IMR-90 (cell line): ENCODE results near the gene TMEM117. TPM values are rescaled to one million over a fixed set of nuclear protein-coding genes. Genes with fewer than 3 reads are reported as not detected.
"Not testable (repeated sequence)": the region's sequence is repeated elsewhere in the genome, so short reads cannot be mapped to it uniquely, and the experiment has no call there.

ENCODE experiments used
- ATAC-seq: fragments of 200-7000 bp; cut with Tn5 transposase; 2 replicates; pipeline ENCODE4 v1.9.1; 2020; ENCODE audit warnings: low read depth, mild to moderate bottlenecking, moderate library complexity
- BruUV-seq: library from RNA; stranded (reverse); fragments of 400-500 nt; replicated peaks from 2 replicates; lab custom pipeline; 2021; lab: Mats Ljungman, UMichigan
- CTCF ChIA-PET: fragments of 300-600 bp; formaldehyde crosslinking; extraction: SDS; loops from one replicate; lab custom pipeline; 2021; ENCODE audit warnings: antibody characterized with exemption; lab: Yijun Ruan, JAX
- POLR2A ChIA-PET: fragments of 300-600 bp; sonication (Branson Sonifier 250); formaldehyde crosslinking; loops from one replicate; lab custom pipeline; 2022; ENCODE audit warnings: antibody characterized with exemption; ENCODE audit not compliant: unreplicated experiment; lab: Charles Lee
- DNase-seq: peaks from one replicate; pipeline ENCODE4 v3.0.0; 2013
- H2AFZ ChIP-seq: replicated peaks from 2 replicates; pipeline ENCODE3; 2013; ENCODE audit warnings: low read length, mild to moderate bottlenecking; ENCODE audit not compliant: poor library complexity
- H2AK5ac ChIP-seq: 2 replicates; pipeline ENCODE4 v1.6.1; 2013; ENCODE audit warnings: low read depth, low read length, inconsistent platforms
- H2AK9ac ChIP-seq: replicated peaks from 2 replicates; pipeline ENCODE3; 2013; ENCODE audit warnings: mild to moderate bottlenecking, low read depth, low read length, moderate library complexity; ENCODE audit not compliant: poor library complexity
- H2BK120ac ChIP-seq: 2 replicates; pipeline ENCODE4 v1.6.1; 2013; ENCODE audit warnings: low read depth, low read length, inconsistent platforms
- H2BK15ac ChIP-seq: 3 replicates; pipeline ENCODE4 v1.6.1; 2013; ENCODE audit warnings: low read depth, low read length, inconsistent platforms
- H2BK20ac ChIP-seq: 2 replicates; pipeline ENCODE4 v1.6.1; 2013; ENCODE audit warnings: low read depth, mild to moderate bottlenecking, inconsistent platforms, low read length, moderate library complexity
- H2BK5ac ChIP-seq: 2 replicates; pipeline ENCODE4 v1.6.1; 2013; ENCODE audit warnings: mild to moderate bottlenecking, low read depth, low read length, inconsistent platforms; ENCODE audit not compliant: poor library complexity, severe bottlenecking
- H3K14ac ChIP-seq: replicated peaks from 2 replicates; pipeline ENCODE4 v1.6.1; 2013; ENCODE audit warnings: low read depth, low read length, inconsistent platforms
- H3K18ac ChIP-seq: 2 replicates; pipeline ENCODE4 v1.6.1; 2013; ENCODE audit warnings: low read depth, low read length, control low read depth
- H3K23ac ChIP-seq: 2 replicates; pipeline ENCODE4 v1.6.1; 2013; ENCODE audit warnings: low read depth, low read length, inconsistent platforms
- H3K27ac ChIP-seq: 2 replicates; pipeline ENCODE4 v1.5.1; 2013; ENCODE audit warnings: mild to moderate bottlenecking, control low read depth, low read length; ENCODE audit not compliant: insufficient read depth
- H3K27me3 ChIP-seq: 2 replicates; pipeline ENCODE4 v1.6.1; 2013; ENCODE audit warnings: low read length; ENCODE audit not compliant: control insufficient read depth, insufficient read depth
- H3K36me3 ChIP-seq: 2 replicates; pipeline ENCODE4 v1.6.1; 2013; ENCODE audit warnings: low read length, mixed read lengths; ENCODE audit not compliant: control insufficient read depth, insufficient read depth
- H3K4ac ChIP-seq: 2 replicates; pipeline ENCODE4 v1.6.1; 2013; ENCODE audit warnings: low read depth, low read length, inconsistent platforms
- H3K4me1 ChIP-seq: 2 replicates; pipeline ENCODE4 v1.6.1; 2013; ENCODE audit warnings: low read length, mixed read lengths; ENCODE audit not compliant: control insufficient read depth, insufficient read depth
- H3K4me2 ChIP-seq: 2 replicates; pipeline ENCODE4 v1.6.1; 2013; ENCODE audit warnings: low read depth, mild to moderate bottlenecking, control low read depth, low read length, moderate library complexity
- H3K4me3 ChIP-seq: 2 replicates; pipeline ENCODE4 v1.5.1; 2013; ENCODE audit warnings: low read depth, mild to moderate bottlenecking, control low read depth, low read length, moderate library complexity; ENCODE audit not compliant: insufficient read depth
- H3K56ac ChIP-seq: 2 replicates; pipeline ENCODE4 v1.6.1; 2013; ENCODE audit warnings: low read length, inconsistent platforms; ENCODE audit not compliant: insufficient read depth; ENCODE audit errors: extremely low read depth
- H3K79me1 ChIP-seq, 2 experiments: 2 replicates each; pipeline ENCODE4 v1.6.1; 2013; ENCODE audit warnings: low read length in 2 of 2, inconsistent platforms in 1 of 2, low read depth in 1 of 2
- H3K9ac ChIP-seq: 2 replicates; pipeline ENCODE4 v1.6.1; 2013; ENCODE audit warnings: low read depth, low read length, control low read depth
- H3K9me1 ChIP-seq: 2 replicates; pipeline ENCODE4 v1.6.1; 2013; ENCODE audit warnings: low read length, inconsistent platforms; ENCODE audit not compliant: insufficient read depth
- H3K9me3 ChIP-seq: 2 replicates; pipeline ENCODE4 v1.6.1; 2013; ENCODE audit warnings: low read length; ENCODE audit not compliant: control insufficient read depth, insufficient read depth
- H4K20me1 ChIP-seq: 2 replicates; pipeline ENCODE4 v1.6.1; 2013; ENCODE audit warnings: low read length, inconsistent platforms; ENCODE audit not compliant: insufficient read depth
- H4K5ac ChIP-seq: 2 replicates; pipeline ENCODE4 v1.6.1; 2013; ENCODE audit warnings: mild to moderate bottlenecking, low read depth, low read length, control low read depth
- H4K8ac ChIP-seq, 2 experiments: 2 replicates each; pipeline ENCODE4 v1.6.1; 2013; ENCODE audit warnings: low read depth in 2 of 2, low read length in 2 of 2, control low read depth in 1 of 2, inconsistent platforms in 1 of 2
- H4K91ac ChIP-seq: 2 replicates; pipeline ENCODE4 v1.6.1; 2013; ENCODE audit warnings: low read depth, low read length, inconsistent platforms; ENCODE audit not compliant: insufficient read depth
- WGBS, 2 experiments: methylation state at CpG; one replicate each; pipeline versions ENCODE4 v1.1.5 to v1.1.7; 2013; ENCODE audit warnings: missing lambda C conversion rate in 2 of 2; ENCODE audit not compliant: insufficient read length in 1 of 2; ENCODE audit errors: extremely low coverage in 2 of 2; 5-methylcytosine and 5-hydroxymethylcytosine counted together
- dilution Hi-C: fragments of 300-500 bp; cut with HindIII; formaldehyde crosslinking; loops from one replicate; pipeline ENCODE4 v1.14.3; 2018; ENCODE audit warnings: low sequenced_read_pairs; ENCODE audit not compliant: unreplicated experiment
- in situ Hi-C: fragments of 300-500 bp; cut with MboI; formaldehyde crosslinking; loops from 3 replicates; pipeline ENCODE4 v1.14.3; 2019; ENCODE audit warnings: low sequenced_read_pairs, inconsistent platforms, mixed read lengths
- intact Hi-C: fragments of 100-400 bp; cut with micrococcal nuclease; formaldehyde crosslinking; loops from 2 replicates; pipeline ENCODE4 v1.10.0; 2022
- polyA plus RNA-seq, 3 experiments: library from polyadenylated mRNA; depleted of rRNA; stranded (reverse); fragments of >200 nt; gene quantifications; 2 replicates each; pipeline ENCODE4 v1.2.3, GENCODE V29; 2012; ENCODE audit warnings: low replicate concordance in 1 of 3
- total RNA-seq: library from RNA; depleted of rRNA; stranded (reverse); fragments of >200 nt; gene quantifications from 2 replicates; pipeline ENCODE4 v1.2.3, GENCODE V29; 2012

Gene TMEM117
- total and polyA plus RNA-seq, 2 of the 4 experiments (the other 2 are of a cell fraction): 8.7 to 21.0 TPM

- H2BK15ac ChIP-seq, H2BK5ac ChIP-seq, H4K20me1 ChIP-seq, H4K8ac ChIP-seq, H3K56ac ChIP-seq, H3K18ac ChIP-seq, H3K79me1 ChIP-seq, H3K4me1 ChIP-seq, H3K27ac ChIP-seq, H2BK20ac ChIP-seq, H2AK9ac ChIP-seq, H3K9ac ChIP-seq, in situ Hi-C loops, POLR2A ChIA-PET, H3K9me3 ChIP-seq, H3K23ac ChIP-seq, H4K91ac ChIP-seq, CTCF ChIA-PET, DNase-seq, H2AFZ ChIP-seq, intact Hi-C loops, H3K14ac ChIP-seq, H3K9me1 ChIP-seq, H3K4me3 ChIP-seq, H3K27me3 ChIP-seq, ATAC-seq, H2AK5ac ChIP-seq, H3K4me2 ChIP-seq, H4K5ac ChIP-seq, H3K4ac ChIP-seq, H2BK120ac ChIP-seq, BruUV-seq, dilution Hi-C loops, H3K36me3 ChIP-seq: not testable (repeated sequence)
- WGBS, 2 experiments: no CpG with 5 or more reads among the region's 2 CpGs
These were observed 191.0 kb downstream of the TMEM117 start for GRCh38 chr12:44026926-44027325.
